Neural cell (in vitro differentiated cells): ENCODE data around the gene CASZ1.

Experiments
- EP300 ChIP-seq: fragments of 450-650 bp; conservative IDR thresholded peaks from 2 replicates; pipeline ENCODE4 v1.6.1; 2014; ENCODE audit warnings: antibody characterized with exemption, mild to moderate bottlenecking, moderate library complexity; ENCODE audit not compliant: poor library complexity, severe bottlenecking
- EZH2 ChIP-seq: fragments of 200-600, 300-800 bp; shearing (Covaris generic), sonication (generic); IDR thresholded peaks from 2 replicates; pipeline ENCODE4 v1.6.1; 2014; ENCODE audit warnings: antibody characterized with exemption, low read length, borderline replicate concordance, mild to moderate bottlenecking; ENCODE audit not compliant: insufficient read depth, poor library complexity, severe bottlenecking
- MXI1 ChIP-seq: fragments of 450-650 bp; conservative IDR thresholded peaks from 2 replicates; pipeline ENCODE4 v1.6.1; 2014; ENCODE audit warnings: antibody characterized with exemption, mild to moderate bottlenecking; ENCODE audit not compliant: poor library complexity, severe bottlenecking
- POLR2AphosphoS5 ChIP-seq: IDR thresholded peaks from 2 replicates; pipeline ENCODE4 v1.6.1; 2012
- RAD21 ChIP-seq: fragments of 450-650 bp; conservative IDR thresholded peaks from 2 replicates; pipeline ENCODE4 v1.6.1; 2014; ENCODE audit warnings: antibody characterized with exemption, mild to moderate bottlenecking, moderate library complexity
- SMC3 ChIP-seq: fragments of 450-650 bp; conservative IDR thresholded peaks from 2 replicates; pipeline ENCODE4 v1.6.1; 2014; ENCODE audit warnings: antibody characterized with exemption, mild to moderate bottlenecking, moderate library complexity; ENCODE audit not compliant: poor library complexity
- TAF1 ChIP-seq: IDR thresholded peaks from 2 replicates; pipeline ENCODE4 v1.6.1; 2012; ENCODE audit warnings: low read depth
- TF ChIP-seq, protein P1 (sequence below): fragments of 450-650 bp; IDR thresholded peaks from 2 replicates; pipeline ENCODE4 v1.5.1; 2014; ENCODE audit warnings: antibody characterized with exemption, mild to moderate bottlenecking, moderate library complexity; ENCODE audit not compliant: poor library complexity, severe bottlenecking
- TF ChIP-seq, protein P2 (sequence below): IDR thresholded peaks from 2 replicates; pipeline ENCODE4 v1.6.1; 2012; ENCODE audit warnings: borderline replicate concordance

DNA sequence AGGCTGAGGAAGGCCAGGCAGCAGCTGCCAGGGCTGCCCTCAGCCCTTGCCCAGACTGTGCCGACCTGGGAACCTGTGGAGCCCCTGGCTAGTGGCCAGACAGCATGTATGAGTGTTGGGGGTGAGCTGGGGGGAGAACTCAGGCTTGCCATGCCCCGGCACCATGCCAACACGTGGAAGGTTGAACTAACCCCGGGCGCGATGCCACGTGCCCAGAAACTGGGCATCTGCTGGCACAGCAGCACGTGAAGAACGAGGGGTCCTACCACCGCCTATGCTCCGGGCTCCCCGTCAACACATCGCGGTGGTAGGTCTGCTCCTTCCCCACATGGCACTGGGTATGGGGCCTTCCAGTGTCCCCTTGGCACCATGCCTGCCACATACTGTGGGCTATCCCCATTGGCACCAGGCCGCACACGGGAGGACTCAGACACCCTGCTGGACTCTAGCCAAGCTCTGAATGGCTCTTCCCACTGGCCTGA, 68.7 kb downstream of the CASZ1 start:
- no peak for TF ChIP-seq TAF1
- TF ChIP-seq, protein P1, sequence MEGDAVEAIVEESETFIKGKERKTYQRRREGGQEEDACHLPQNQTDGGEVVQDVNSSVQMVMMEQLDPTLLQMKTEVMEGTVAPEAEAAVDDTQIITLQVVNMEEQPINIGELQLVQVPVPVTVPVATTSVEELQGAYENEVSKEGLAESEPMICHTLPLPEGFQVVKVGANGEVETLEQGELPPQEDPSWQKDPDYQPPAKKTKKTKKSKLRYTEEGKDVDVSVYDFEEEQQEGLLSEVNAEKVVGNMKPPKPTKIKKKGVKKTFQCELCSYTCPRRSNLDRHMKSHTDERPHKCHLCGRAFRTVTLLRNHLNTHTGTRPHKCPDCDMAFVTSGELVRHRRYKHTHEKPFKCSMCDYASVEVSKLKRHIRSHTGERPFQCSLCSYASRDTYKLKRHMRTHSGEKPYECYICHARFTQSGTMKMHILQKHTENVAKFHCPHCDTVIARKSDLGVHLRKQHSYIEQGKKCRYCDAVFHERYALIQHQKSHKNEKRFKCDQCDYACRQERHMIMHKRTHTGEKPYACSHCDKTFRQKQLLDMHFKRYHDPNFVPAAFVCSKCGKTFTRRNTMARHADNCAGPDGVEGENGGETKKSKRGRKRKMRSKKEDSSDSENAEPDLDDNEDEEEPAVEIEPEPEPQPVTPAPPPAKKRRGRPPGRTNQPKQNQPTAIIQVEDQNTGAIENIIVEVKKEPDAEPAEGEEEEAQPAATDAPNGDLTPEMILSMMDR = no peak
- TF ChIP-seq EZH2 = no peak
- no peak for TF ChIP-seq EP300
- TF ChIP-seq, protein P2, sequence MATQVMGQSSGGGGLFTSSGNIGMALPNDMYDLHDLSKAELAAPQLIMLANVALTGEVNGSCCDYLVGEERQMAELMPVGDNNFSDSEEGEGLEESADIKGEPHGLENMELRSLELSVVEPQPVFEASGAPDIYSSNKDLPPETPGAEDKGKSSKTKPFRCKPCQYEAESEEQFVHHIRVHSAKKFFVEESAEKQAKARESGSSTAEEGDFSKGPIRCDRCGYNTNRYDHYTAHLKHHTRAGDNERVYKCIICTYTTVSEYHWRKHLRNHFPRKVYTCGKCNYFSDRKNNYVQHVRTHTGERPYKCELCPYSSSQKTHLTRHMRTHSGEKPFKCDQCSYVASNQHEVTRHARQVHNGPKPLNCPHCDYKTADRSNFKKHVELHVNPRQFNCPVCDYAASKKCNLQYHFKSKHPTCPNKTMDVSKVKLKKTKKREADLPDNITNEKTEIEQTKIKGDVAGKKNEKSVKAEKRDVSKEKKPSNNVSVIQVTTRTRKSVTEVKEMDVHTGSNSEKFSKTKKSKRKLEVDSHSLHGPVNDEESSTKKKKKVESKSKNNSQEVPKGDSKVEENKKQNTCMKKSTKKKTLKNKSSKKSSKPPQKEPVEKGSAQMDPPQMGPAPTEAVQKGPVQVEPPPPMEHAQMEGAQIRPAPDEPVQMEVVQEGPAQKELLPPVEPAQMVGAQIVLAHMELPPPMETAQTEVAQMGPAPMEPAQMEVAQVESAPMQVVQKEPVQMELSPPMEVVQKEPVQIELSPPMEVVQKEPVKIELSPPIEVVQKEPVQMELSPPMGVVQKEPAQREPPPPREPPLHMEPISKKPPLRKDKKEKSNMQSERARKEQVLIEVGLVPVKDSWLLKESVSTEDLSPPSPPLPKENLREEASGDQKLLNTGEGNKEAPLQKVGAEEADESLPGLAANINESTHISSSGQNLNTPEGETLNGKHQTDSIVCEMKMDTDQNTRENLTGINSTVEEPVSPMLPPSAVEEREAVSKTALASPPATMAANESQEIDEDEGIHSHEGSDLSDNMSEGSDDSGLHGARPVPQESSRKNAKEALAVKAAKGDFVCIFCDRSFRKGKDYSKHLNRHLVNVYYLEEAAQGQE = no peak
- TF ChIP-seq MXI1 = no peak
- TF ChIP-seq RAD21 = no peak
- TF ChIP-seq POLR2AphosphoS5 = no peak
- TF ChIP-seq SMC3 = no peak
